Mucosa of descending colon (tissue), 3 donors: Measurements from ENCODE around the gene STMN3. TPM values are rescaled to one million over a fixed set of nuclear protein-coding genes. Genes with fewer than 3 reads are reported as not detected.

ENCODE experiments used
- ATAC-seq: fragments of 200-7000 bp; cut with Tn5 transposase; one replicate; pipeline ENCODE4 v1.9.1; 2020; ENCODE audit warnings: mild to moderate bottlenecking, moderate library complexity
- DNase-seq, 3 donors: peaks; one replicate each; pipeline ENCODE4 v3.0.0-alpha.2; 2020
- H3K36me3 ChIP-seq: fragments of 200-600 bp; one replicate; pipeline ENCODE4 v1.8.0; 2021; ENCODE audit warnings: low read depth, mild to moderate bottlenecking
- H3K4me1 ChIP-seq: fragments of 200-600 bp; one replicate; pipeline ENCODE4 v1.8.0; 2021; ENCODE audit warnings: low read depth, mild to moderate bottlenecking
- H3K4me3 ChIP-seq: fragments of 200-600 bp; one replicate; pipeline ENCODE4 v1.8.0; 2021; ENCODE audit warnings: mild to moderate bottlenecking
- H3K9me3 ChIP-seq: fragments of 200-600 bp; one replicate; pipeline ENCODE4 v1.8.0; 2021; ENCODE audit warnings: mild to moderate bottlenecking
- CTCF ChIP-seq: fragments of 200-600 bp; IDR thresholded peaks from one replicate; pipeline ENCODE4 v1.8.0; 2022; ENCODE audit warnings: antibody characterized with exemption, mild to moderate bottlenecking
- intact Hi-C, 2 donors: fragments of 100-400 bp; cut with DNase I in 1 of 2; cut with micrococcal nuclease in 1 of 2; formaldehyde crosslinking; loops; one replicate each; pipeline versions ENCODE4 v1.11.0 to v1.11.1; 2022; cut with DNase I, micrococcal nuclease
- total RNA-seq, 3 donors: library from RNA; stranded (reverse); fragmentation: NEBNext Ultra II Directional in 2 of 3; extraction: Animal tissue kit (Norgen Biotek cat#: 25700) in 2 of 3; gene quantifications; one replicate each; pipeline versions ENCODE4 v1.2.1 to v1.2.4, GENCODE V29; 2021 to 2023
- donor health status: DM: no; HTN: no; CAD: no; lungs with moderate emphysema.
- donor health status: DM: no; HTN: no; CAD: no.
- donor health status: DM: no; HTN: yes; CAD: no.

STMN3 gene
- total RNA-seq, 3 donors from 2014 or later = 2.7 to 19.7 (median 6.7) TPM

- DNase-seq = peak; percentile 95 to 97 (median 97)
- no peaks in the 10 kb centered on the region for H3K9me3 ChIP-seq
- no peaks in the 10 kb centered on the region for H3K36me3 ChIP-seq
- peak; percentile 94 for ATAC-seq
- H3K4me1 ChIP-seq = peaks cover 10% of the 10 kb centered on the region
- peak overlapping the region; percentile 90 for H3K4me3 ChIP-seq
- TF ChIP-seq CTCF = no peak
- intact Hi-C loops = no loop called here
These were observed 26.0 kb downstream of the STMN3 start for GRCh38 chr20:63627129-63627750.

GRCh38 chr20:63626424-63627128 lies 26.6 kb downstream of the STMN3 start, which contains the start of gene GMEB2:
TSS of gene GMEB2 (minus strand) at chr20:63627101. CDS start at chr20:63619397, 7,704 bp downstream.
- intact Hi-C loops = no loop called here
- no peak for TF ChIP-seq CTCF
- DNase-seq (peak; percentile 66 to 87 (median 84)), ATAC-seq (peak; percentile 59)
- no peaks in the 10 kb centered on the region for H3K36me3 ChIP-seq
- no peaks in the 10 kb centered on the region for H3K9me3 ChIP-seq
- peak within 1 kb of the TSS; percentile 90 for H3K4me3 ChIP-seq
- H3K4me1 ChIP-seq = peaks cover 10% of the 10 kb centered on the region

GRCh38 chr20:63625771-63626423 lies 27.3 kb downstream of the STMN3 start:
- H3K36me3 ChIP-seq = no peaks in the 10 kb centered on the region
- no peak for TF ChIP-seq CTCF
- H3K4me1 ChIP-seq = peaks cover 10% of the 10 kb centered on the region
- H3K9me3 ChIP-seq = no peaks in the 10 kb centered on the region
- peak overlapping the region; percentile 90 for H3K4me3 ChIP-seq
- ATAC-seq (no peak), DNase-seq (peak; percentile 41 to 75 (median 60))
- intact Hi-C loops = no loop called here

GRCh38 chr20:63624486-63624885 lies 28.7 kb downstream of the STMN3 start:
- H3K4me3 ChIP-seq = no peak overlapping the region
- intact Hi-C loops = no loop called here
- no peak for ATAC-seq
- TF ChIP-seq CTCF = no peak
- H3K9me3 ChIP-seq = no peaks in the 10 kb centered on the region
- DNase-seq = peak in 1 of 3 donors; percentile 29
- no peaks in the 10 kb centered on the region for H3K36me3 ChIP-seq
- peaks cover 10% of the 10 kb centered on the region for H3K4me1 ChIP-seq

GRCh38 chr20:63622732-63623131 lies 30.5 kb downstream of the STMN3 start:
- Histone ChIP-seq H3K4me3 (no peak overlapping the region), H3K9me3 (no peaks in the 10 kb centered on the region), H3K4me1 (no peaks in the 10 kb centered on the region), H3K36me3 (peaks cover 3% of the 10 kb centered on the region)
- TF ChIP-seq CTCF = no peak
- DNase-seq = peak in 1 of 3 donors; percentile 46
- no peak for ATAC-seq
- intact Hi-C loops = no loop called here
